Neural progenitor cell (in vitro differentiated cells): ENCODE data around the gene EME1. TPM values are rescaled to one million over a fixed set of nuclear protein-coding genes. Genes with fewer than 3 reads are reported as not detected.
A peak's percentile ranks its signal among the peaks of the same experiment; 100 is the strongest.

Experiments
- DNase-seq: peaks from one replicate; pipeline ENCODE4 v3.0.0-alpha.2; 2016; ENCODE audit warnings: low spot score
- H2AFZ ChIP-seq: fragments of 200-600 bp; sonication (generic); replicated peaks from 2 replicates; pipeline ENCODE4 v1.6.1; 2016; ENCODE audit warnings: antibody characterized with exemption
- H3F3A ChIP-seq: fragments of 200-600 bp; sonication (generic); 2 replicates; pipeline ENCODE4 v1.6.1; 2016; ENCODE audit warnings: antibody characterized with exemption, low read depth
- H3K27ac ChIP-seq: fragments of 200-600 bp; sonication (generic); 2 replicates; pipeline ENCODE4 v1.5.1; 2016; ENCODE audit warnings: mild to moderate bottlenecking
- H3K27me3 ChIP-seq: fragments of 200-600 bp; sonication (generic); 2 replicates; pipeline ENCODE4 v1.6.1; 2016; ENCODE audit warnings: mild to moderate bottlenecking, moderate library complexity
- H3K36me3 ChIP-seq: fragments of 200-600 bp; sonication (generic); 2 replicates; pipeline ENCODE4 v1.5.1; 2016
- H3K4me1 ChIP-seq: fragments of 200-600 bp; sonication (generic); 2 replicates; pipeline ENCODE4 v1.6.1; 2016; ENCODE audit warnings: mixed run types
- H3K4me2 ChIP-seq: fragments of 200-600 bp; sonication (generic); 2 replicates; pipeline ENCODE4 v1.6.1; 2016
- H3K4me3 ChIP-seq: fragments of 200-600 bp; sonication (generic); 2 replicates; pipeline ENCODE4 v1.5.1; 2016
- H3K79me2 ChIP-seq: fragments of 200-600 bp; sonication (generic); 2 replicates; pipeline ENCODE4 v1.6.1; 2016; ENCODE audit warnings: low read depth
- H3K9ac ChIP-seq: fragments of 200-600 bp; sonication (generic); 2 replicates; pipeline ENCODE4 v1.6.1; 2016
- H3K9me3 ChIP-seq: fragments of 200-600 bp; sonication (generic); 2 replicates; pipeline ENCODE4 v1.5.1; 2016; ENCODE audit warnings: low read depth
- H4K20me1 ChIP-seq: fragments of 200-600 bp; sonication (generic); 2 replicates; pipeline ENCODE4 v1.6.1; 2016; ENCODE audit warnings: low read depth
- H3K27ac Mint-ChIP-seq: 3 replicates; pipeline ENCODE4 v1.8.0; 2021; ENCODE audit warnings: mixed read lengths
- H3K27me3 Mint-ChIP-seq: 2 replicates; pipeline ENCODE4 v1.8.0; 2022; ENCODE audit warnings: low read depth, mild to moderate bottlenecking, inconsistent platforms, moderate library complexity, mixed read lengths; ENCODE audit not compliant: insufficient read depth
- H3K36me3 Mint-ChIP-seq: 3 replicates; pipeline ENCODE4 v1.8.0; 2021; ENCODE audit warnings: mixed read lengths
- H3K4me1 Mint-ChIP-seq: 3 replicates; pipeline ENCODE4 v1.8.0; 2021; ENCODE audit warnings: mixed read lengths
- H3K4me3 Mint-ChIP-seq: 3 replicates; pipeline ENCODE4 v1.8.0; 2021; ENCODE audit warnings: mild to moderate bottlenecking, moderate library complexity, mixed read lengths
- H3K9me3 Mint-ChIP-seq: 3 replicates; pipeline ENCODE4 v1.8.0; 2020; ENCODE audit warnings: mixed read lengths
- CTCF ChIP-seq: fragments of 200-600 bp; sonication (generic); IDR thresholded peaks from 2 replicates; pipeline ENCODE4 v1.5.1; 2017; ENCODE audit warnings: antibody characterized with exemption, mild to moderate bottlenecking
- EZH2 ChIP-seq: fragments of 200-600 bp; sonication (generic); IDR thresholded peaks from 2 replicates; pipeline ENCODE4 v1.6.1; 2017; ENCODE audit warnings: antibody characterized with exemption, mild to moderate bottlenecking, moderate library complexity
- EZH2phosphoT487 ChIP-seq: fragments of 200-600 bp; sonication (generic); IDR thresholded peaks from 2 replicates; pipeline ENCODE4 v1.6.1; 2017; ENCODE audit warnings: antibody characterized with exemption
- total RNA-seq: library from RNA; depleted of rRNA; stranded (reverse); fragments of >200 nt; gene quantifications from 2 replicates; pipeline ENCODE4 v1.2.3, GENCODE V29; 2015; ENCODE audit warnings: low replicate concordance

Gene EME1
- total RNA-seq, 1 donor from 2014 or later = 26.6 TPM

DNA sequence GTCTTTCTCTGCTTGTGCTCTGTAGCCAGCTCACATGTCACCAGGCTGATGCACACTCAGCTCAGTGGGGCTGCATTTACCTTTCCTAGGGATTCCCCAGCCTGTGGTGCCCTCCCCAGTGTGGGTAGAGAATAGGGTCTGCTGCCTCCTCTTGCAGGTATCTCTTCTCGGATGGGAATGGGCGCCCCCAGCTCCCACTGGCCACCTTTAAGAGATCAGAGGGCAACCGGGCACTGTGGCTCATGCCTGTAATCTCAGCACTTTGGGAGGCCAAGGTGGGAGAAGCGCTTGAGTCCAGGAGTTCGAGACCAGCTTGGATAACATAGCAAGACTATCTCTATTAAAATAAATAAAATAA lies 23.8 kb upstream of the EME1 start:
- peaks cover 19% of the 10 kb centered on the region for H3K4me1 ChIP-seq
- H3K79me2 ChIP-seq = peaks cover 18% of the 10 kb centered on the region
- H3K36me3 ChIP-seq = no peaks in the 10 kb centered on the region
- Mint-ChIP-seq H3K27me3 (peaks cover 11% of the 10 kb centered on the region), H3K4me1 (peaks cover 35% of the 10 kb centered on the region), H3K27ac (no peak overlapping the region), H3K9me3 (no peaks in the 10 kb centered on the region), H3K36me3 (peaks cover 11% of the 10 kb centered on the region), H3K4me3 (peak overlapping the region; percentile 18)
- no peak overlapping the region for H3K4me2 ChIP-seq
- TF ChIP-seq EZH2 (no peak), EZH2phosphoT487 (no peak), CTCF (no peak)
- H3K9me3 ChIP-seq = no peaks in the 10 kb centered on the region
- H3K9ac ChIP-seq = no peak overlapping the region
- H3K4me3 ChIP-seq = no peak overlapping the region
- peaks cover 15% of the 10 kb centered on the region for H3K27me3 ChIP-seq
- H4K20me1 ChIP-seq = peaks cover 35% of the 10 kb centered on the region
- no peak for DNase-seq
- H2AFZ ChIP-seq = no peak overlapping the region
- H3K27ac ChIP-seq = no peak overlapping the region
- H3F3A ChIP-seq = no peaks in the 10 kb centered on the region

GRCh38 chr17:50350733-50351132 lies 22.3 kb upstream of the EME1 start:
- no peak overlapping the region for H3K4me3 ChIP-seq
- no peak overlapping the region for H2AFZ ChIP-seq

DNA sequence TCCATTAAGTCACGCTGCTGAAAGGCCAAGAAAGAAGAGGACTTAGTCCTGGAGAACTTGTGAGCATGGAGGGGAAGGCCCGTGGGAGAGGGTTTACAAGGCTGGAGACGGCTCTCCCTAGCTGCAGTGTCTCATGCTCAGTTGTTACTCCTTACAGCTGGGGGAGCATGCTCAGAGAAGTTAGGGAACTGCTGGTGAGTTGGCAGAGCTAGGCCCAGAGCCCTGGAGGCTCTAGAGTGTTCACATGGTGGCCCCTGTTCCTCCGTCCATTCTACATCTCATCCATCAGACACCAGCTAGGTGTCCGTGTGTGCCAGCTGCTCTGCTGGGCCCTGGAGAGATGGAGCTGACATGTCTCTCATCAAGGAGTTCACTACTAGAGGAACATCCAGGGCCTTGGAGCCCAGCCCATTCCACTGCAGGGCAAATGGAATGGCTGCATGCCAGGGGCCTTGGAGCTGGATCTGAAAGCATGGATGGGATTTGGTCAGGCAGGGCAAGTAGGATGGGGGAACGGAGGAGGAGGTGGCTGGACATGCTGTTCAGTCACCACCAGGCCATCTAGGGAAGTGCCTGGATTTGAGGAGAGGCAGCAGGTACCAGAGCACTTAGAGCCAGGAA lies 20.8 kb upstream of the EME1 start:
- Histone ChIP-seq H4K20me1 (peaks cover 28% of the 10 kb centered on the region), H3K4me2 (no peak overlapping the region), H3K36me3 (no peaks in the 10 kb centered on the region), H3K9ac (no peak overlapping the region), H3K4me3 (no peak overlapping the region), H2AFZ (no peak overlapping the region), H3K79me2 (peaks cover 11% of the 10 kb centered on the region), H3K4me1 (peaks cover 13% of the 10 kb centered on the region), H3K9me3 (no peaks in the 10 kb centered on the region), H3F3A (no peaks in the 10 kb centered on the region), H3K27me3 (no peaks in the 10 kb centered on the region), H3K27ac (no peak overlapping the region)
- DNase-seq = no peak
- no peaks in the 10 kb centered on the region for H3K9me3 Mint-ChIP-seq
- no peak for TF ChIP-seq EZH2
- TF ChIP-seq EZH2phosphoT487 = no peak
- no peak for TF ChIP-seq CTCF
- peaks cover 19% of the 10 kb centered on the region for H3K4me1 Mint-ChIP-seq
- H3K36me3 Mint-ChIP-seq = peaks cover 11% of the 10 kb centered on the region
- H3K27ac Mint-ChIP-seq = no peak overlapping the region
- peaks cover 9% of the 10 kb centered on the region for H3K27me3 Mint-ChIP-seq
- H3K4me3 Mint-ChIP-seq = peak overlapping the region; percentile 9

More at GRCh38 chr17:50350733-50351132, 22.3 kb upstream of the EME1 start:
- peaks cover 26% of the 10 kb centered on the region for H3K4me1 Mint-ChIP-seq
- Histone ChIP-seq H4K20me1 (peaks cover 35% of the 10 kb centered on the region), H3K27me3 (peaks cover under 1% of the 10 kb centered on the region), H3K9me3 (no peaks in the 10 kb centered on the region), H3K4me2 (no peak overlapping the region), H3K27ac (no peak overlapping the region), H3K9ac (no peak overlapping the region), H3F3A (no peaks in the 10 kb centered on the region), H3K4me1 (peaks cover 15% of the 10 kb centered on the region), H3K79me2 (peaks cover 18% of the 10 kb centered on the region), H3K36me3 (no peaks in the 10 kb centered on the region)
- DNase-seq = no peak
- no peak overlapping the region for H3K27ac Mint-ChIP-seq
- H3K4me3 Mint-ChIP-seq = no peak overlapping the region
- H3K36me3 Mint-ChIP-seq = peaks cover 11% of the 10 kb centered on the region
- TF ChIP-seq EZH2phosphoT487 (no peak), CTCF (no peak), EZH2 (no peak)
- no peaks in the 10 kb centered on the region for H3K9me3 Mint-ChIP-seq
- H3K27me3 Mint-ChIP-seq = peaks cover 9% of the 10 kb centered on the region
